Endometrial microvascular endothelial cells (primary cell): ENCODE results near the gene TNS3. TPM values are rescaled to one million over a fixed set of nuclear protein-coding genes. Genes with fewer than 3 reads are reported as not detected.

Experiments used
- in situ Hi-C: cut with HindIII; loops from 2 replicates; pipeline ENCODE4 v1.10.0; 2017; ENCODE audit warnings: low sequenced_read_pairs, low pct_unique_long_range_greater_than_20kb; ENCODE audit errors: inconsistent ontology term
- total RNA-seq: library from RNA; depleted of rRNA; stranded (reverse); fragments of >200 nt; gene quantifications from one replicate; pipeline ENCODE4 v1.2.3, GENCODE V29; 2015; ENCODE audit errors: inconsistent ontology term

The TNS3 gene
- total RNA-seq, 1 donor from 2014 or later, result 45.0 TPM

GRCh38 chr7:47428768-47429472 lies 153.0 kb downstream of the TNS3 start:
- in situ Hi-C loops, result no loop called here

GRCh38 chr7:47428052-47428767 lies 153.7 kb downstream of the TNS3 start:
- in situ Hi-C loops, result no loop called here

GRCh38 chr7:47427051-47427643 lies 154.8 kb downstream of the TNS3 start:
- in situ Hi-C loops, result no loop called here

GRCh38 chr7:47424523-47424922 lies 157.4 kb downstream of the TNS3 start:
- in situ Hi-C loops, result no loop called here

- in situ Hi-C loops, result no loop called here
Measured at GRCh38 chr7:47423196-47423595, 158.7 kb downstream of the TNS3 start.

- in situ Hi-C loops, result no loop called here
Measured at GRCh38 chr7:47422611-47423010, 159.3 kb downstream of the TNS3 start.

- in situ Hi-C loops, result no loop called here
Measured at GRCh38 chr7:47421456-47421855, 160.5 kb downstream of the TNS3 start.

- in situ Hi-C loops, result no loop called here
Measured at GRCh38 chr7:47420122-47420780, 161.7 kb downstream of the TNS3 start.

- in situ Hi-C loops, result no loop called here
Measured at GRCh38 chr7:47419471-47419870, 162.4 kb downstream of the TNS3 start.

GRCh38 chr7:47418601-47419309 lies 163.2 kb downstream of the TNS3 start:
- in situ Hi-C loops, result no loop called here

GRCh38 chr7:47416492-47417480 lies 165.1 kb downstream of the TNS3 start:
- in situ Hi-C loops, result no loop called here

GRCh38 chr7:47415318-47416212 lies 166.3 kb downstream of the TNS3 start:
- in situ Hi-C loops, result no loop called here

GRCh38 chr7:47414342-47415317 lies 167.3 kb downstream of the TNS3 start:
- in situ Hi-C loops, result no loop called here

GRCh38 chr7:47413526-47414341 lies 168.2 kb downstream of the TNS3 start:
- in situ Hi-C loops, result no loop called here

GRCh38 chr7:47411901-47412300 lies 170.0 kb downstream of the TNS3 start:
- in situ Hi-C loops, result no loop called here
